HG03175 (cell line): Measurements from ENCODE around the gene KRTAP10-2.

ENCODE experiments used
- ATAC-seq: cut with Tn5 transposase; IDR thresholded peaks from one replicate; pipeline ENCODE4 v1.9.1; 2021; ENCODE audit warnings: mild to moderate bottlenecking, moderate library complexity; ENCODE audit not compliant: unreplicated experiment

The KRTAP10-2 gene

DNA sequence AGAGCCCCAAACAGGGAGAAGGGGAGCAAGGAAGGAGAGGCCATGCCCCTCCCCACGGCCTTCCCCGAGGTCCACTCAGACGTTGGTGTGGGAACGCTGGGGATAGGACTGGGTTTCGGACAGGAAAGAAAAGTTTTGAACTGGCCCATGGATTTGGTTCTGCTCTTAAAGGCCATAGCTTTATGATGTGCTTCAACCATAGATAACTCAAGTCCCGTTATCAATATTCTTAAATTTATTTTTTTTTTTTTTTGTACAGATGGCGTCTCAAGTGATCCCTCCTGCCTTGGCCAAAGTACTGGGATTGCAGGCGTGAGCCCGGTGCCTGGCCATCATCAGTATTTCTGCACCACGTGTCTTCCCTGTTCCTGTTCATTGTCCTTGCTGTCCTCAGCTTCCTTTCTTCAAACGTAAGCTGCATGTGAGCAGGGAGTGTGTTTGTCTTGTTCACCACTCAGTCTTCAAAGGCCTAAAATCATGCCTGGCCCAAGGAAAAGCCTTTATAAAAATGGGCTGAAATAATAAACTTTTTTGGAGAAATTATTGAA, 10.5 kb downstream of the KRTAP10-2 start:
- no peak for ATAC-seq

- ATAC-seq, result no peak
These were observed 11.2 kb downstream of the KRTAP10-2 start, which contains the start of gene KRTAP10-1 for GRCh38 chr21:44539991-44540666. Gene KRTAP10-1, minus strand, starts transcription at chr21:44540195. Its CDS starts 45 bp downstream, at chr21:44540150.

DNA sequence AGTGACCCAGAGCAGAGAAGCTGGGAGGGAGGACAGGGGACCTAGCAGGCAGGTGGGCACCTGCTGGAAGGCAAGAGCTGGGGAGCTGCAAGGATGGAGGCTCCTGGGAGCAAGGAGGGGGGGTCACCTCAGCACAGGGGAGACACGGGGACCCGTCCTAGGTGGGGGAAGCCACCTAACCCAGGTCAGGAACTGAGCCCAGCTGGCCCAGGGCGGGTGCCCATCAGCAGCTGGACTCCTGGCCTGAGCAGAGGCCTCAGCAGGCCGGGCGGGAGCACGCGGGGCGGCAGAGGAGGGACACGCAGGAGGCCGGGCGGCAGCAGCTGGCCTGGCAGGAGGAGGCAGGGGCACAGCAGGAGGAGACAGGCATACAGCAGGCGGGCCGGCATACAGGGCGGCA, 12.3 kb downstream of the KRTAP10-2 start:
- no peak for ATAC-seq

DNA sequence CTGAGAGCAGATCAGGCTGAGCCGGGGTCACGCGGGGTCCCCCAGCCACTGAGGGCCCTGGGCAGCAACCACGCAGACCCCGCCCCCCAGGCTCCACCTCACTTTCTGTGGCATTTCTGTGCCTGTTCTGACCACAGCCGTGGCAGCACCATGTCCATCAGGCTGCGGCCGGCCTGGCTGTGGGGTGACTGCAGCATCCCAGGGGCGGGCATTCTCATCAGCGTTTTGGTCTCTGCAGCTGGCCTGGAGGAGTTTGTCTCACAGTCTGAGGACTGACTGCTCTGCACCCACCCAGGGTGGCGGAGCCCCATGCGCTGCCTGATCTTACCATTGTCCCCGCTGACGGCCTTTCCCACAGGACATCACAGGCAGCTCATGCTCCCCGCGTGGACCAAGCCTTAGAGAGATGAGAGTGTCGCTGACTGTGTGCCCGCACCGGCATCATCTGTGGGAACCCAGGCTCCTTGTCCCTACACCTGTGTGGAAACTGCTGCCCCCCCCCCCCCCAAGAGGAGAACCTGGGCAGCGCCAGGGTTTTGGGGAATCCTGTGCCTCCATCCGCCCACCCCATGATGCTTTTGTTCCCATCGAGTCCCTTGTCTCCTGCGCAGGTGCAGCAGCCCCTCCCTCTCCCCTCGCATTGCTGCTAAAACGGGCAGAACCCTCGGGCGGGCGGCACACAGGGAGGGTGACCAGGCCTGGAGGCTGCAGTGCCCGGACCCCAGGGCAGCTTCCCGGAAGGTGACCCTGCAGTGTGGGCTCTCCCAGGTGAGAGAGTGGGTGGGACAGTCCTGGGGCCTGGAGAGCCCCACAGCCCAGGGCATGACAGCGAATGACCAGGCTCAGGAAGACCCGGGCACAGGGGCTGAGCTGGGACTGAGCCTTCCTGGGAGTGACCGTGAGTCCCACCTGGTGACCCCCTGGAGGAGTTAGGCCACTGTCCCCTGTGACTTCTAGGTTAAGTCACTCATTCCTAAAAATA, 13.1 kb downstream of the KRTAP10-2 start:
- ATAC-seq, result no peak

GRCh38 chr21:44535963-44536362, 15.3 kb downstream of the KRTAP10-2 start:
- no peak for ATAC-seq

DNA sequence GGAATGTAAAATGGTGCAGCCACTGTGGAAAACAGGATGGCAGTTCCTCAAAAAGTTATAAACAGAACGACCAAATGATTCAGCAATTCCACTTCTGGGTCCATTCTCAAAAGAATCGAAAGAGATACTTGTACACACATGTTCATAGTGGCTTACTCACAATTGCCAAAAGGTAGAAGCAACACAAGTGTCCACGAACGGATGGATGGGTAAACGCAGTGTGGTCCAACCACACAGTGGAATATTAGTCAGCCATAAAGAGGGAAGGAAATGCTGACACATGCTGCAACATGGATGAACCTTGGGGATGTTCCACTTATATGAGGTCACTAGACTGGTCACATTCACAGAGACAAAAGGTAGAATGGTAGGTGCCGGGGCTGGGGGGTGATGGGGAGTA, 16.6 kb downstream of the KRTAP10-2 start:
- no peak for ATAC-seq

- ATAC-seq, result no peak
These were observed 17.2 kb downstream of the KRTAP10-2 start for GRCh38 chr21:44533891-44534627.

DNA sequence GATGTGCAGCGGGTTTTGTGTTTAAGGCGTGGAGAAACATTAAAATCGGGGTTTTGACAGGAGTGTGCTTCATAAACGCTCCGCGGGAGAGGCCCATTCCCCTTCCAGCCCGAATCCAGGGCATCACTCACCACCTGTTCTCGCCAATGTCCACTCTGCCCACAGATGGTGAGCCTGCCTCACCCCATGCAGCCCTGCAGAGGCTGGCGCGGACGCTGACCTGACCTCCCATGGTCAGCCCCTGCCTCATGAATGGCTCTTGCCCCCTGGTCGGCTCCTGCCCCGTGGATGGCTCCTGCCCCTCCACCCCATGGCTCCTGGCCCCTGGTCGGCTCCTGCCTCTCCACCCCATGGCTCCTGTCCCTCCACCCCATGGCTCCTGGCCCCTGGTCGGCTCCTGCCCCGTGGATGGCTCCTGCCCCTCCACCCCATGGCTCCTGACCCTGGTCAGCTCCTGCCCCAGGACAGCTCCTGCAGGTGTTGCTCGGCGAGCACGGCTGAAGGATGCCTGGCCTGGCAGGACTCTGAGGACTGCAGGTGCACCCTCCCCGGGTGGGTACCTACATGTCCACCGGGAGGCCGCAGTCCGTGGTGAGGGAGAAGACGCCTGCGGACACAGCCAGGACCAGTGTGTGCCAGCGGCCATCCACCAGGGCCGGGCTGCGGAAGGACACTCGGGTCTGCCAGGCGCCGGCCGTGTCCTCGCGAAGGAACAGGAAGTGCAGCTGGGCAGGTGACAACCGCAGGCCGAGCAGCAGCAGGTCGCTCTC, 18.0 kb downstream of the KRTAP10-2 start:
- no peak for ATAC-seq

DNA sequence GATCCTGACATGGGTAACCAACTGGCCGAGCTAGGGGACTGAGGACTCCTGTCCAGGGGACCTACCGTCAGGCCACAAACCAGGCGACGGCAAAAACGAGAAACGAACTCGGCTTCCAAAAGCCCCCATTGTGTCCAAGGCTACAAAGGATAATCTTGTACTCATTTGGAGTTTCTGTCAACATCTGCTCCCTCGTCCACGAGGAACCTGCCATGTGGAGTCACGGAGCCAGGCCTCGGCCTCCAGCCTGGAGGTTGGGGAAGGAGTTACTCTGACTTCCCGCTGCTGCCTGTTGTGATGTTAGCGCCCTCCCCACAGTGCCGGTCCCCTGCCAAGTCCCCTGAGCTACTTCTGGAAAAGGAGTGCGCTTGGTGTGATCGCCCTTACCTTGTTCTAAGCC, 18.6 kb downstream of the KRTAP10-2 start:
- no peak for ATAC-seq

DNA sequence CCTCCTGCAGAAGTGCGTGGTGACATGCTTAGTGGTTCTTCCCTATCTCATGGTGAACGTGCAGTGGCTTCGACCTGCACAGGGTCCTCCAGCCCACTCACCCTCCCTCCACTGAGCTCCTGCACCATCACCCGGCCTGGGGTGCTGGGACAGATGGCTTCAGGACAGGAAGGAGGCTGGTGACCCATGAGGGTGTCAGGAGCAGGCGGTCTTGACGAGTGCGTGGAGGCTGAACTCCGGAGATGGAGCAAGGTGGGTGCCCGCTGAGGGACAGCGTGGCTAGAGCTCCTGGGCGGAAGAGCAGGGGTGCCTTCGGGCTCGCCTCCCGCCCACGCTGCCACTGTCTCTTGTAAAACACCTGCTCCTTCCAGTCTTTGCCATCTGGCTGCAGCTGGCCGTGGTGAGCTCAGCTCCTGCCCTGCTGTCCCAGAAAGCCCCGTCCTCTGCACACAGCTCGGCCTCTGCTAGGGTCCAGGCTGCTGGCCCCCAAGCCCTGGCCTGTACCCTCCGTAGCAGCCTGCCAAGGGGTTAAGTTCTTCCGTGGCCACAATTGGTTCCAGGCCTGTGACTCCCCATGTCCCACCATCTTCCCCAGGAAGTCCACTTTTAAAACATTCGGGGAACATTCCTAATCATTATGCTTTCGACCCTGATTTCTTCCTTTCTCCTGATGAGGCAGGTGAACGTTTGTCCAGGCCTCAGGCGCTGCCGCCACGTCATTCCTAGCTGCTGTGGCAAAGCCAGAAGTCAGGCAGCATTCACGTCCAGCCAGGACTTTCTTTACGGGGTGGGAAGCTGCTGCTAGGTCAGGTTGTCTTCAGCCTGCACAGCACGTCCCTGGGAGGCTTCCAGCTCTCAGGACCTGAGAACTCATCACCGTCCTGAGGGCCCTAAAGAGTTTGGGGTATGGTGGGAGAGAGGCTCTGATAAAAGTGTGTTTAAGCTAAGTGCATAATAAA, 19.4 kb downstream of the KRTAP10-2 start:
- ATAC-seq, result no peak

- no peak for ATAC-seq
These were observed 20.3 kb downstream of the KRTAP10-2 start for GRCh38 chr21:44530903-44531605.

GRCh38 chr21:44530221-44530902, 20.9 kb downstream of the KRTAP10-2 start:
- no peak for ATAC-seq

- no peak for ATAC-seq
These were observed 21.7 kb downstream of the KRTAP10-2 start for GRCh38 chr21:44529503-44530125.

DNA sequence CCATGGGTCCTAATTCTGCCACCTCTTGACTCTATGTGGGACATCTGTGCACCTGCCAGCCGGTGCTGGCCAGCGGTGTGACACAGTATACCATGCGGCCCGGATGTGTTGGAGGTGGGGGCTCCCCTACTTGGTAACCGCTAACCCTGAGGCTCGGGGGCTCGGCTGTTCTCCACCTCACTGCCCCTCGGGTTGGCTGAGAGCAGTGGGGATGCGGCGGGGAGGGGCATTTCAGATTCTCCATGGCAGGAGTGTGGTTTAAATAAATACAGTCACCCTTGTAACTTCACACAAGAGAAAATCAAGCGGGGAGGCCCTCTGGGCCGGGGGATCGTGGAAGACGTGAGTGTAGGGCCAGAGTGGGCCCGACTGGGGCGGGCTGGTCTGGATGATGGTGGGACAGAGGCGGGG, 22.3 kb downstream of the KRTAP10-2 start:
- no peak for ATAC-seq

DNA sequence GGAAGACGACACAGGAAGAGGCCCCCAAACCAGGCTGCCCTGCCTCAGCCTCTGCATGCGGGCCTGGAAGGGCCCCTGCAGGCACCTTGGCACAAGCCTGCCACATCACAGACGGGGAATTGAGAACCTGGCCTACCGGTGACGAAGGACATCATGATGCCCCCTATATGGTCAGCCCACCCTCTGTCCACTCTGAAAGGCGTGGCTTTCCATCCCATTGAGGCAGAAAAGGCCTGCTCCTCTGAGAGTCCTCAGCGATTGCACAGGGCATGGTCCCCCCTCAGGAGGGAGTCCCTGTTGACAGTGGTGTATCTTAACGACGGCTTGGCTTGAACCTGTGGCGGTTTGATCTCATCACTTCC, 22.7 kb downstream of the KRTAP10-2 start:
- no peak for ATAC-seq

DNA sequence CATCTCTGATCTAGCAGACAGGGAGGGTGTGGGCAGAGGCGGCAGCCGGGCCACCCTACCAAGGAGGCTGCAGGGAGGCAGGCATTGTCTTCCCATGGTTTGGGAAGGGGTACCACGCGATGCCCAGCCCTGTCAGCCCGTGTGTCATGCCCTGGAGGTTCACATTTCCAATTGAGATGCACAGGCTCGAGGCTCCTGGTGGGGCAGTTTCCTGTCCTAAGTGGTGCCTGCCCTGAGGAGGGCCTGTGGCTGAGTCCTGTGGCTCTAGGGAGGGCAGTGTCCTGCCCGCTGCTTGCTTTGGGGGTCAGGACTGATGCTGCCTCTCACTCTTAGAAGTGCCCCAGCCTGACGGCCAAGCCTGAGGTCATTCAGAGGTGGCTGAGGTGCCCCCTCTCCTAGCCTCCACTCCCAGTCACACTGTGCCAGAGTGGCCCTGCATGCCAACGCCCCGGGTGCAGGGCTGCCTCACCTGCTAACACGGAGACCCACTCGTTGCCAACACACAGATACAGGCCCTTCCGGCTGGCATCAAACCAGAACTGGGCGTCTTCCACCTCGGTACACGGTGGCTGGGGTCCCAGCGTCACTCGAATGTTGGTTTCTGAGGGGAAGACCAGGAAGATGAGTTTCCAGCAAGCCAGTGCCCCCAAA, 23.2 kb downstream of the KRTAP10-2 start:
- ATAC-seq, result no peak
